Vagina (tissue), 2 donors: ENCODE data around the gene NXPH2.

ENCODE experiments used
- POLR2A ChIP-seq, 2 donors: fragments of 450-650 bp; IDR thresholded peaks; one replicate each; pipeline ENCODE4 v1.6.1; 2017; ENCODE audit warnings: antibody characterized with exemption in 2 of 2, mild to moderate bottlenecking in 2 of 2, moderate library complexity in 2 of 2
- TF ChIP-seq, protein P1 (sequence below), 3 experiments: fragments of 450-650 bp in 2 of 3; fragments of 200-600 bp in 1 of 3; sonication (generic) in 1 of 3; IDR thresholded peaks; one replicate each; pipeline ENCODE4 v1.5.1; 2017 to 2019; ENCODE audit warnings: antibody characterized with exemption in 3 of 3, mild to moderate bottlenecking in 2 of 3, moderate library complexity in 2 of 3

DNA sequence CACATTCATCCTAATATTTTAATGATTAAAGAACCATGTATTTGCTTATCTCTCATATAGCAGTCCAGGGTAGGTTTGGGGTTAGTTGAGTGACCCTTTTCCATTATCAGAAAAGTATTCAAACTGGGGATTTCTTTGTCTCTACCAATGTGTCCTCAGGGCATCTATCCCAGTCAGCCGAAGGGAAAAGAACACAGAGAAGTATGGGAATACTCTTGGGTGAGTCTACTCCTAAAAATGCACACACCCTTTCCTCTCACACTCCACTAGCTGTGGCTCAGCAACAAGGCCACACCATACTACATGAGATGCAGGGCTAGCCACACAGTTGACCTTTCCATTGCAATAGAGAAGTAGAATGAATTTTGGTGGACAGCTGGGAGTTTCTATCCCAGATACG is 114.3 kb downstream of the NXPH2 start:
- TF ChIP-seq, protein P1, sequence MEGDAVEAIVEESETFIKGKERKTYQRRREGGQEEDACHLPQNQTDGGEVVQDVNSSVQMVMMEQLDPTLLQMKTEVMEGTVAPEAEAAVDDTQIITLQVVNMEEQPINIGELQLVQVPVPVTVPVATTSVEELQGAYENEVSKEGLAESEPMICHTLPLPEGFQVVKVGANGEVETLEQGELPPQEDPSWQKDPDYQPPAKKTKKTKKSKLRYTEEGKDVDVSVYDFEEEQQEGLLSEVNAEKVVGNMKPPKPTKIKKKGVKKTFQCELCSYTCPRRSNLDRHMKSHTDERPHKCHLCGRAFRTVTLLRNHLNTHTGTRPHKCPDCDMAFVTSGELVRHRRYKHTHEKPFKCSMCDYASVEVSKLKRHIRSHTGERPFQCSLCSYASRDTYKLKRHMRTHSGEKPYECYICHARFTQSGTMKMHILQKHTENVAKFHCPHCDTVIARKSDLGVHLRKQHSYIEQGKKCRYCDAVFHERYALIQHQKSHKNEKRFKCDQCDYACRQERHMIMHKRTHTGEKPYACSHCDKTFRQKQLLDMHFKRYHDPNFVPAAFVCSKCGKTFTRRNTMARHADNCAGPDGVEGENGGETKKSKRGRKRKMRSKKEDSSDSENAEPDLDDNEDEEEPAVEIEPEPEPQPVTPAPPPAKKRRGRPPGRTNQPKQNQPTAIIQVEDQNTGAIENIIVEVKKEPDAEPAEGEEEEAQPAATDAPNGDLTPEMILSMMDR (IDR thresholded peaks at IDR 0.05): no peak
- TF ChIP-seq POLR2A (IDR thresholded peaks at IDR 0.05): no peak
